ENCODE measurements around the gene MECR. TPM values are rescaled to one million over a fixed set of nuclear protein-coding genes. Genes with fewer than 3 reads are reported as not detected.

MECR gene
- total and polyA plus RNA-seq, 2 experiments from 2014 or later: 25.7 to 32.3 TPM

Small RNA genes within 50 kb of the gene (small RNA-seq; reads per million reads assigned to genes)
- gene RF02271 (ENCODE audit: low replicate concordance): not detected

Other genes with a start within 250 kb of the MECR start
- gene TMEM200B, start 107.0 kb downstream of the MECR start, total RNA-seq (2014; rRNA removed; shearing (Covaris generic)): 8.7 TPM in 2 replicates
- 4.9 and 5.3 TPM in 2 replicates for gene TMEM200B, start 107.0 kb downstream of the MECR start, polyA plus RNA-seq (2016; fragmentation: Nextera tagmentation; extraction: Ambion mirVana)
- 54.4 and 58.4 TPM in 2 replicates for gene SRSF4, start 49.0 kb downstream of the MECR start, total RNA-seq (2014; rRNA removed; shearing (Covaris generic))
- gene SRSF4, start 49.0 kb downstream of the MECR start, polyA plus RNA-seq (2016; fragmentation: Nextera tagmentation; extraction: Ambion mirVana): 98.3 and 98.8 TPM in 2 replicates
- 69.6 and 105 TPM in 2 replicates for gene PTPRU, start 5.6 kb upstream of the MECR start, total RNA-seq (2014; rRNA removed; shearing (Covaris generic))
- 7.9 and 8.0 TPM in 2 replicates for gene PTPRU, start 5.6 kb upstream of the MECR start, polyA plus RNA-seq (2016; fragmentation: Nextera tagmentation; extraction: Ambion mirVana)